Measurements from ENCODE around the gene TMPRSS9. TPM values are rescaled to one million over a fixed set of nuclear protein-coding genes. Genes with fewer than 3 reads are reported as not detected.
"Not testable (repeated sequence)": the region's sequence is repeated elsewhere in the genome, so short reads cannot be mapped to it uniquely, and the experiment has no call there.

TMPRSS9 gene
- total RNA-seq, 2 donors from 2014 or later = not detected

- no peaks in the 10 kb centered on the region for H3K27me3 ChIP-seq
- H3K4me3 ChIP-seq = no peak overlapping the region
- no peaks in the 10 kb centered on the region for H3K4me1 ChIP-seq
- no peak for DNase-seq (ENCODE audit: low spot score)
- TF ChIP-seq CTCF (IDR thresholded peaks at IDR 0.05) = no peak
- H3K9me3 ChIP-seq = no peaks in the 10 kb centered on the region
- H3K36me3 ChIP-seq = peaks cover 3% of the 10 kb centered on the region
- no peak overlapping the region for H3K27ac ChIP-seq
These were observed 53.6 kb downstream of the TMPRSS9 start for GRCh38 chr19:2413629-2414028.

- no peak for DNase-seq (ENCODE audit: low spot score)
- TF ChIP-seq CTCF (IDR thresholded peaks at IDR 0.05) = no peak
- no peak overlapping the region for H3K27ac ChIP-seq
These were observed 55.4 kb downstream of the TMPRSS9 start for GRCh38 chr19:2415281-2415972.

GRCh38 chr19:2415973-2416319, 55.9 kb downstream of the TMPRSS9 start:
- H3K27me3 ChIP-seq = no peaks in the 10 kb centered on the region
- no peak for TF ChIP-seq CTCF (IDR thresholded peaks at IDR 0.05)
- no peak overlapping the region for H3K27ac ChIP-seq
- H3K4me1 ChIP-seq = no peaks in the 10 kb centered on the region
- no peaks in the 10 kb centered on the region for H3K9me3 ChIP-seq
- peaks cover 3% of the 10 kb centered on the region for H3K36me3 ChIP-seq
- no peak overlapping the region for H3K4me3 ChIP-seq
- DNase-seq (ENCODE audit: low spot score) = no peak

More at GRCh38 chr19:2415281-2415972, 55.4 kb downstream of the TMPRSS9 start:
- no peak overlapping the region for H3K4me3 ChIP-seq
- no peaks in the 10 kb centered on the region for H3K27me3 ChIP-seq
- peaks cover 3% of the 10 kb centered on the region for H3K36me3 ChIP-seq
- H3K4me1 ChIP-seq = no peaks in the 10 kb centered on the region
- H3K9me3 ChIP-seq = no peaks in the 10 kb centered on the region

- Histone ChIP-seq H3K9me3 (no peaks in the 10 kb centered on the region), H3K4me3 (no peak overlapping the region), H3K27ac (no peak overlapping the region), H3K36me3 (peaks cover 3% of the 10 kb centered on the region), H3K4me1 (no peaks in the 10 kb centered on the region), H3K27me3 (no peaks in the 10 kb centered on the region)
- TF ChIP-seq CTCF (IDR thresholded peaks at IDR 0.05) = no peak
- DNase-seq (ENCODE audit: low spot score) = no peak
These were observed 56.4 kb downstream of the TMPRSS9 start for GRCh38 chr19:2416321-2417097.

GRCh38 chr19:2417436-2417835, 57.4 kb downstream of the TMPRSS9 start:
- H3K27ac ChIP-seq; H3K9me3 ChIP-seq; H3K4me3 ChIP-seq; H3K36me3 ChIP-seq; H3K27me3 ChIP-seq; DNase-seq (ENCODE audit: low spot score); H3K4me1 ChIP-seq: not testable (repeated sequence)

- Histone ChIP-seq H3K9me3 (no peaks in the 10 kb centered on the region), H3K4me3 (no peak overlapping the region), H3K27ac (no peak overlapping the region), H3K36me3 (peaks cover 3% of the 10 kb centered on the region), H3K27me3 (no peaks in the 10 kb centered on the region), H3K4me1 (peaks cover 0 to 2% of the 10 kb centered on the region in 2 donors)
- no peak for DNase-seq (ENCODE audit: low spot score)
- TF ChIP-seq CTCF (IDR thresholded peaks at IDR 0.05) = no peak
These were observed 57.9 kb downstream of the TMPRSS9 start for GRCh38 chr19:2417881-2418406.
